ENCODE data around the gene SNTB2. TPM values are rescaled to one million over a fixed set of nuclear protein-coding genes. Genes with fewer than 3 reads are reported as not detected.
A peak's percentile ranks its signal among the peaks of the same experiment; 100 is the strongest.

SNTB2 gene
- total and polyA plus RNA-seq, 2 of the 13 experiments (the other 11 are each of a cell fraction or from before 2014, with no cell fraction given): 11.5 to 19.2 TPM

DNA sequence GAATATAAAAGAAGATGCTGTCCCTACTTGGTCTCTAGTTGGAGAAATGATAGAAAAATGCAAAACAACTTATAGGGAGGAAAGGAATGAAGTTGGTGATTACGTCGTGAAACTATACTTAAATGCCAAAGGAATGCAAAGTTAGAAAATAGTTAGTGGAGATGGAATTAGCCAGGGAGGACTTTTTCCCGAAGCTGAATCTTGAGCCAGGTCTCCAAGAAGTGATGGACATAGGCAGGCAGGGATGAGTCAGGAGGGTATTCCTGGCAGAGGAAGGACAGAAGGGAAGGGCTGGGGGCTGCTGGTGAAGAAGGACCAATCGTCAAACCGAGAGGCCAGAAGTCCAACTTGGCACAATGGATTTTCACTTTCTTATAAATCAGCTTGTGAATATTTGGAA is 1.8 kb downstream of the SNTB2 start (continued):
- TF ChIP-seq, protein P1, sequence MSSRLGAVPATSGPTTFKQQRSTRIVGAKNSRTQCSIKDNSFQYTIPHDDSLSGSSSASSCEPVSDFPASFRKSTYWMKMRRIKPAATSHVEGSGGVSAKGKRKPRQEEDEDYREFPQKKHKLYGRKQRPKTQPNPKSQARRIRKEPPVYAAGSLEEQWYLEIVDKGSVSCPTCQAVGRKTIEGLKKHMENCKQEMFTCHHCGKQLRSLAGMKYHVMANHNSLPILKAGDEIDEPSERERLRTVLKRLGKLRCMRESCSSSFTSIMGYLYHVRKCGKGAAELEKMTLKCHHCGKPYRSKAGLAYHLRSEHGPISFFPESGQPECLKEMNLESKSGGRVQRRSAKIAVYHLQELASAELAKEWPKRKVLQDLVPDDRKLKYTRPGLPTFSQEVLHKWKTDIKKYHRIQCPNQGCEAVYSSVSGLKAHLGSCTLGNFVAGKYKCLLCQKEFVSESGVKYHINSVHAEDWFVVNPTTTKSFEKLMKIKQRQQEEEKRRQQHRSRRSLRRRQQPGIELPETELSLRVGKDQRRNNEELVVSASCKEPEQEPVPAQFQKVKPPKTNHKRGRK (CRISPR knock-in tag; IDR thresholded peaks at IDR 0.05): no peak
- TF ChIP-seq ZFY (CRISPR knock-in tag; IDR thresholded peaks at IDR 0.05): no peak

GRCh38 chr16:69190046-69190588 is 3.2 kb downstream of the SNTB2 start:
- DNase-seq (ENCODE audit: low spot score) (no peak), FAIRE-seq (no peak), ATAC-seq (no peak)
- no peak for TF ChIP-seq TGIF2 (CRISPR knock-in tag; IDR thresholded peaks at IDR 0.05)
- peak; percentile 16; the same call in 1 of the 2 replicates for TF ChIP-seq NFE2 (CRISPR knock-in tag; IDR thresholded peaks at IDR 0.05)
- 83% methylated on average over 2 of the region's 2 CpGs for WGBS (ENCODE audit: low lambda C conversion rate)
- BruUV-seq (replicated peaks): no TSS peak
- ChIA-PET POLR2A (no interaction called here), CTCF (ENCODE audit: low intra/inter-chr PET ratio, low total read pairs) (no interaction called here)
- Histone ChIP-seq H3K79me2 (ENCODE audit: insufficient read depth, low read length) (peaks cover 67% of the 10 kb centered on the region), H3K27me3 (ENCODE audit: control insufficient read depth in 1 of 2, insufficient read depth in 2 of 2, low read length in 2 of 2) (no peaks in the 10 kb centered on the region; a peak in 1 of 5 replicates), H3K27ac (ENCODE audit: extremely low read length, insufficient read depth, low read length) (peak overlapping the region; percentile 39), H3K4me3 (replicated peaks in 1 of 3; ENCODE audit: insufficient read depth in 1 of 3, low read depth in 2 of 3, low read length in 3 of 3) (peak overlapping the region in 1 of 3 experiments; percentile 5; a peak in 1 of 6 replicates), H4K20me1 (ENCODE audit: insufficient read depth, low read length) (peaks cover 16% of the 10 kb centered on the region; the same call in 1 of the 2 replicates), H3K4me2 (ENCODE audit: low read depth, low read length) (peak overlapping the region; percentile 84), H3K4me1 (ENCODE audit: insufficient read depth, low read length) (peaks cover 54% of the 10 kb centered on the region), H2AFZ (ENCODE audit: low read length) (no peak overlapping the region), H3K36me3 (replicated peaks in 1 of 2; ENCODE audit: control insufficient read depth in 1 of 2, insufficient read depth in 2 of 2, low read length in 2 of 2) (no peaks in the 10 kb centered on the region; a peak in 1 of 5 replicates), H3K9ac (ENCODE audit: insufficient read depth, low read depth, low read length) (no peak overlapping the region), H3K9me3 (ENCODE audit: low read length) (no peaks in the 10 kb centered on the region)
- intact Hi-C loops (cut with micrococcal nuclease; ENCODE audit: unreplicated experiment) (no loop called here), in situ Hi-C loops (cut with HindIII; ENCODE audit: extremely low pct_ligation_motif_present, low pct_unique_long_range_greater_than_20kb) (no loop called here)

DNA sequence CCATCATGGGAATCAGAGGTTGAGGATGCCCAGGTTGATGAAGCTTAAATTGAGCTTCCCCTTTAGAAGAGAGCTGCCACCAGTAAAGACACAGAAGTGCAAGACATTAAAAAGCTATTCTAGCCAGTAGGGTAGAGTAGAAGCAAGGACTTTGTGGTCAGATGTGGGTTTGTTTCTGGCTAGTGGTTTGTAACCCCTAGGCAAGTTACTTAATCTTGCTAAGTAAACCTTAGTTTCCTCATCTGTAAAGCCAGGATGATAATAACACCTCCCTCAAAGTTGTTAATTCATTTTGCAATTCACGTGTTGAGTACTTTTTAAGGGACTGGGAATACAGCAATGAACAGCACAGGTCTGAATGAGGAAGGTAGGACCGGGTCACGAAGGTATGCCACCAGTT is 3.6 kb downstream of the SNTB2 start:
- POLR2A ChIA-PET: no interaction called here
- 88% methylated on average over 3 of the region's 3 CpGs for WGBS (ENCODE audit: low lambda C conversion rate)
- TF ChIP-seq HOXD1 (CRISPR knock-in tag; IDR thresholded peaks at IDR 0.05) (no peak), ZNF570 (CRISPR knock-in tag; IDR thresholded peaks at IDR 0.05; ENCODE audit: borderline replicate concordance) (no peak), ZNF350 (CRISPR knock-in tag; IDR thresholded peaks at IDR 0.05; ENCODE audit: borderline replicate concordance, low read depth) (no peak), STAT6 (CRISPR knock-in tag; IDR thresholded peaks at IDR 0.05; ENCODE audit: borderline replicate concordance) (no peak)

More for the DNA sequence above, 3.6 kb downstream of the SNTB2 start:
- Histone ChIP-seq H3K4me1 (ENCODE audit: insufficient read depth, low read length) (peaks cover 54% of the 10 kb centered on the region), H3K27ac (ENCODE audit: extremely low read length, insufficient read depth, low read length) (peak overlapping the region; percentile 39), H3K36me3 (replicated peaks in 1 of 2; ENCODE audit: control insufficient read depth in 1 of 2, insufficient read depth in 2 of 2, low read length in 2 of 2) (no peaks in the 10 kb centered on the region; a peak in 1 of 5 replicates), H4K20me1 (ENCODE audit: insufficient read depth, low read length) (peaks cover 16% of the 10 kb centered on the region; the same call in 1 of the 2 replicates), H3K4me3 (replicated peaks in 1 of 3; ENCODE audit: insufficient read depth in 1 of 3, low read depth in 2 of 3, low read length in 3 of 3) (no peak overlapping the region), H3K9me3 (ENCODE audit: low read length) (no peaks in the 10 kb centered on the region), H2AFZ (ENCODE audit: low read length) (no peak overlapping the region), H3K27me3 (ENCODE audit: control insufficient read depth in 1 of 2, insufficient read depth in 2 of 2, low read length in 2 of 2) (no peaks in the 10 kb centered on the region; a peak in 1 of 5 replicates), H3K9ac (ENCODE audit: insufficient read depth, low read depth, low read length) (no peak overlapping the region), H3K79me2 (ENCODE audit: insufficient read depth, low read length) (peaks cover 72% of the 10 kb centered on the region), H3K4me2 (ENCODE audit: low read depth, low read length) (peak overlapping the region; percentile 84; the same call in 1 of the 2 replicates)
- DNase-seq (ENCODE audit: low spot score) (no peak), FAIRE-seq (no peak), ATAC-seq (no peak)
- intact Hi-C loops (cut with micrococcal nuclease; ENCODE audit: unreplicated experiment) (no loop called here), in situ Hi-C loops (cut with HindIII; ENCODE audit: extremely low pct_ligation_motif_present, low pct_unique_long_range_greater_than_20kb) (no loop called here)
- no TSS peak for BruUV-seq (replicated peaks)
- CTCF ChIA-PET (ENCODE audit: low intra/inter-chr PET ratio, low total read pairs): no interaction called here
